DND-41 (cell line): ENCODE measurements around the gene PPP1R18.

Experiments
- CTCF ChIP-seq: IDR thresholded peaks from 2 replicates; pipeline ENCODE4 v1.5.1; 2012; ENCODE audit warnings: borderline replicate concordance, low read length, moderate library complexity, mild to moderate bottlenecking; ENCODE audit not compliant: poor library complexity, severe bottlenecking; ENCODE audit errors: extremely low read depth
- EZH2 ChIP-seq: IDR thresholded peaks from 3 replicates; pipeline ENCODE4 v1.6.1; 2012; ENCODE audit warnings: borderline replicate concordance, low read depth, mild to moderate bottlenecking, moderate library complexity, low read length, inconsistent platforms; ENCODE audit not compliant: severe bottlenecking

- TF ChIP-seq CTCF (no peak), EZH2 (no peak)
Observed at GRCh38 chr6:30735668-30736314, 49.3 kb upstream of the PPP1R18 start.
